ENCODE measurements around the gene ROR1.

- TF ChIP-seq FOXP4 (CRISPR knock-in tag; IDR thresholded peaks at IDR 0.05) (no peak), CTCF (IDR thresholded peaks at IDR 0.05) (no peak), E2F4 (CRISPR knock-in tag; IDR thresholded peaks at IDR 0.05; ENCODE audit: borderline replicate concordance, low read depth) (no peak), TCF7 (CRISPR knock-in tag; IDR thresholded peaks at IDR 0.05; ENCODE audit: low read depth) (no peak), HMGA2 (CRISPR knock-in tag; IDR thresholded peaks at IDR 0.05) (no peak), NR2C2 (CRISPR knock-in tag; IDR thresholded peaks at IDR 0.05) (no peak), MAX (CRISPR knock-in tag; IDR thresholded peaks at IDR 0.05) (no peak), PREB (CRISPR knock-in tag; IDR thresholded peaks at IDR 0.05; ENCODE audit: borderline replicate concordance) (no peak), RORB (CRISPR knock-in tag; IDR thresholded peaks at IDR 0.05) (no peak), RELA (CRISPR knock-in tag; IDR thresholded peaks at IDR 0.05; ENCODE audit: borderline replicate concordance) (no peak), NR1H2 (CRISPR knock-in tag; IDR thresholded peaks at IDR 0.05) (no peak), ELF4 (CRISPR knock-in tag; IDR thresholded peaks at IDR 0.05; ENCODE audit: low read depth) (no peak), ETV6 (CRISPR knock-in tag; IDR thresholded peaks at IDR 0.05) (no peak)
These were observed 192.2 kb downstream of the ROR1 start for GRCh38 chr1:63966016-63966415.
